ENCODE results near the gene HNRNPF. TPM values are rescaled to one million over a fixed set of nuclear protein-coding genes. Genes with fewer than 3 reads are reported as not detected.
A peak's percentile ranks its signal among the peaks of the same experiment; 100 is the strongest.
"Not testable (repeated sequence)": the region's sequence is repeated elsewhere in the genome, so short reads cannot be mapped to it uniquely, and the experiment has no call there.

Gene HNRNPF
- total RNA-seq, 2 experiments from 2014 or later, result 504 to 518 TPM

- POLR2A ChIA-PET, result no interaction called here
- Mint-ChIP-seq H3K4me3 (no peak overlapping the region), H3K9me3 (peaks cover 2% of the 10 kb centered on the region)
These were observed 31.6 kb upstream of the HNRNPF start for GRCh38 chr10:43440463-43441134.

GRCh38 chr10:43437141-43437870 is 28.3 kb upstream of the HNRNPF start:
- POLR2A ChIA-PET, result interaction anchor here (1.1 to 3.9 kb wide), 5 partner anchors 17 to 41 kb away, joined by 6 to 42 read pairs (median 8); partner anchors contain the start of gene HNRNPF
- no peaks in the 10 kb centered on the region for H3K9me3 Mint-ChIP-seq
- H3K36me3 Mint-ChIP-seq, result peaks cover 10% of the 10 kb centered on the region
- CTCF ChIA-PET, result interaction anchor here (0.6 to 2.8 kb wide), 4 partner anchors 22 to 76 kb away, joined by 3 to 11 read pairs (median 3); partner anchors contain the start of gene HNRNPF
- peak overlapping the region; percentile 83 for H3K4me3 Mint-ChIP-seq
- H3K27me3 Mint-ChIP-seq, result no peaks in the 10 kb centered on the region
- peaks cover 14% of the 10 kb centered on the region for H3K4me1 Mint-ChIP-seq (ENCODE audit: low read depth)
- peak overlapping the region; percentile 92 for H3K27ac Mint-ChIP-seq
- DNase-seq, result no peak
- intact Hi-C loops (cut with micrococcal nuclease), result loop anchor here (5.0 kb wide), 1 partner anchor 40 kb away; no protein-coding TSS in a partner anchor

More at GRCh38 chr10:43440463-43441134, 31.6 kb upstream of the HNRNPF start:
- H3K27me3 Mint-ChIP-seq, result no peaks in the 10 kb centered on the region
- peaks cover 10% of the 10 kb centered on the region for H3K36me3 Mint-ChIP-seq
- peaks cover 22% of the 10 kb centered on the region for H3K4me1 Mint-ChIP-seq (ENCODE audit: low read depth)
- intact Hi-C loops (cut with micrococcal nuclease), result no loop called here
- DNase-seq, result no peak
- CTCF ChIA-PET, result no interaction called here
- no peak overlapping the region for H3K27ac Mint-ChIP-seq

GRCh38 chr10:43436291-43437140 is 27.5 kb upstream of the HNRNPF start, which contains the start of gene ZNF487:
Gene ZNF487, plus strand, starts transcription at chr10:43437111. Its CDS starts 38,703 bp downstream, at chr10:43475814.
- H3K27ac Mint-ChIP-seq, result peak within 1 kb of the TSS; percentile 92
- CTCF ChIA-PET, result interaction anchor here (0.7 to 2.8 kb wide), 4 partner anchors 22 to 75 kb away, joined by 3 to 11 read pairs (median 4); partner anchors contain the start of gene HNRNPF
- H3K4me3 Mint-ChIP-seq, result peak within 1 kb of the TSS; percentile 83
- no peaks in the 10 kb centered on the region for H3K9me3 Mint-ChIP-seq
- peak; percentile 94 for DNase-seq
- H3K4me1 Mint-ChIP-seq (ENCODE audit: low read depth), result peaks cover 14% of the 10 kb centered on the region
- POLR2A ChIA-PET, result interaction anchor here (0.5 to 3.9 kb wide), 8 partner anchors 9 to 40 kb away, joined by 3 to 42 read pairs (median 6); partner anchors contain the start of gene HNRNPF
- H3K36me3 Mint-ChIP-seq, result peaks cover 10% of the 10 kb centered on the region
- intact Hi-C loops (cut with micrococcal nuclease), result loop anchor here (1.0 to 5.0 kb wide), 3 partner anchors 15 to 39 kb away; partner anchors contain the start of gene HNRNPF
- no peaks in the 10 kb centered on the region for H3K27me3 Mint-ChIP-seq

- peaks cover 5% of the 10 kb centered on the region for H3K36me3 Mint-ChIP-seq
- H3K4me3 Mint-ChIP-seq, result no peak overlapping the region
- POLR2A ChIA-PET, result interaction anchor here (0.6 to 1.2 kb wide), 2 partner anchors 23 to 33 kb away, joined by 3 read pairs; no protein-coding TSS in a partner anchor
- H3K27ac Mint-ChIP-seq, result no peak overlapping the region
- DNase-seq, result no peak
- intact Hi-C loops (cut with micrococcal nuclease), result no loop called here
- H3K27me3 Mint-ChIP-seq, result no peaks in the 10 kb centered on the region
- peaks cover 9% of the 10 kb centered on the region for H3K4me1 Mint-ChIP-seq (ENCODE audit: low read depth)
- CTCF ChIA-PET, result interaction anchor here (0.6 kb wide), 1 partner anchor 8 kb away, joined by 3 read pairs; no protein-coding TSS in a partner anchor
- no peaks in the 10 kb centered on the region for H3K9me3 Mint-ChIP-seq
These were observed 22.1 kb upstream of the HNRNPF start for GRCh38 chr10:43430926-43431663.

- Mint-ChIP-seq H3K27me3 (no peaks in the 10 kb centered on the region), H3K36me3 (no peaks in the 10 kb centered on the region), H3K9me3 (no peaks in the 10 kb centered on the region), H3K27ac (peak overlapping the region; percentile 79), H3K4me1 (ENCODE audit: low read depth) (peaks cover 13% of the 10 kb centered on the region), H3K4me3 (peak overlapping the region; percentile 59)
- POLR2A ChIA-PET, result interaction anchor here (0.7 to 1.4 kb wide), 3 partner anchors 9 to 19 kb away, joined by 3 to 4 read pairs (median 3); no protein-coding TSS in a partner anchor
- intact Hi-C loops (cut with micrococcal nuclease), result no loop called here
- DNase-seq, result peak; percentile 74
- CTCF ChIA-PET, result no interaction called here
These were observed 18.3 kb upstream of the HNRNPF start for GRCh38 chr10:43427166-43427825.

- CTCF ChIA-PET; DNase-seq; H3K9me3 Mint-ChIP-seq; H3K36me3 Mint-ChIP-seq; H3K27me3 Mint-ChIP-seq; H3K27ac Mint-ChIP-seq; H3K4me3 Mint-ChIP-seq; intact Hi-C loops (cut with micrococcal nuclease): not testable (repeated sequence)
- POLR2A ChIA-PET, result interaction anchor here (0.7 kb wide), 1 partner anchor 19 kb away, joined by 4 read pairs; no protein-coding TSS in a partner anchor
- peaks cover 20% of the 10 kb centered on the region for H3K4me1 Mint-ChIP-seq (ENCODE audit: low read depth)
These were observed 17.5 kb upstream of the HNRNPF start for GRCh38 chr10:43426476-43426875.

- H3K4me3 Mint-ChIP-seq, result no peak overlapping the region
- intact Hi-C loops (cut with micrococcal nuclease), result no loop called here
- H3K27ac Mint-ChIP-seq, result no peak overlapping the region
- DNase-seq, result no peak
- peaks cover 4% of the 10 kb centered on the region for H3K36me3 Mint-ChIP-seq
- no peaks in the 10 kb centered on the region for H3K27me3 Mint-ChIP-seq
- H3K4me1 Mint-ChIP-seq (ENCODE audit: low read depth), result peaks cover 34% of the 10 kb centered on the region
- ChIA-PET POLR2A (no interaction called here), CTCF (no interaction called here)
- peaks cover 2% of the 10 kb centered on the region for H3K9me3 Mint-ChIP-seq
These were observed 15.4 kb upstream of the HNRNPF start for GRCh38 chr10:43424416-43424815.

- H3K36me3 Mint-ChIP-seq, DNase-seq, H3K27me3 Mint-ChIP-seq, H3K9me3 Mint-ChIP-seq: not testable (repeated sequence)
- POLR2A ChIA-PET, result interaction anchor here (1.1 to 3.2 kb wide), 3 partner anchors 12 to 14 kb away, joined by 6 to 32 read pairs (median 28); partner anchors contain the start of genes HNRNPF and ZNF487
- H3K4me3 Mint-ChIP-seq, result peak overlapping the region; percentile 34
- H3K27ac Mint-ChIP-seq, result peak overlapping the region; percentile 53
- intact Hi-C loops (cut with micrococcal nuclease), result loop anchor here (1.0 kb wide), 1 partner anchor 14 kb away; no protein-coding TSS in a partner anchor
- CTCF ChIA-PET, result interaction anchor here (0.7 kb wide), 1 partner anchor 10 kb away, joined by 3 read pairs; no protein-coding TSS in a partner anchor
- H3K4me1 Mint-ChIP-seq (ENCODE audit: low read depth), result peaks cover 47% of the 10 kb centered on the region
These were observed 13.0 kb upstream of the HNRNPF start for GRCh38 chr10:43421944-43422343.

- intact Hi-C loops (cut with micrococcal nuclease), result loop anchor here (1.0 kb wide), 1 partner anchor 15 kb away; no protein-coding TSS in a partner anchor
- CTCF ChIA-PET, result interaction anchor here (0.7 kb wide), 1 partner anchor 10 kb away, joined by 3 read pairs; no protein-coding TSS in a partner anchor
- H3K4me1 Mint-ChIP-seq (ENCODE audit: low read depth), result peaks cover 47% of the 10 kb centered on the region
These were observed 12.5 kb upstream of the HNRNPF start for GRCh38 chr10:43421519-43421918.

GRCh38 chr10:43421201-43421507 is 12.2 kb upstream of the HNRNPF start:
- peaks cover 46% of the 10 kb centered on the region for H3K4me1 Mint-ChIP-seq (ENCODE audit: low read depth)
- no peak for DNase-seq
- ChIA-PET CTCF (no interaction called here), POLR2A (interaction anchor here (0.9 to 3.9 kb wide), 7 partner anchors 11 to 26 kb away, joined by 3 to 40 read pairs (median 22); partner anchors contain the start of genes HNRNPF and ZNF487)
- H3K9me3 Mint-ChIP-seq, result peaks cover 2% of the 10 kb centered on the region
- peaks cover 4% of the 10 kb centered on the region for H3K36me3 Mint-ChIP-seq
- intact Hi-C loops (cut with micrococcal nuclease), result loop anchor here (1.0 kb wide), 1 partner anchor 15 kb away; no protein-coding TSS in a partner anchor
- H3K27ac Mint-ChIP-seq, result peak overlapping the region; percentile 98
- H3K27me3 Mint-ChIP-seq, result no peaks in the 10 kb centered on the region
- peak overlapping the region; percentile 80 for H3K4me3 Mint-ChIP-seq

More at GRCh38 chr10:43421519-43421918, 12.5 kb upstream of the HNRNPF start:
- no peaks in the 10 kb centered on the region for H3K27me3 Mint-ChIP-seq
- DNase-seq, result no peak
- H3K9me3 Mint-ChIP-seq, result peaks cover 2% of the 10 kb centered on the region
- H3K4me3 Mint-ChIP-seq, result peak overlapping the region; percentile 34
- H3K36me3 Mint-ChIP-seq, result peaks cover 4% of the 10 kb centered on the region
- POLR2A ChIA-PET, result interaction anchor here (1.0 to 3.2 kb wide), 4 partner anchors 11 to 18 kb away, joined by 5 to 32 read pairs (median 17); partner anchors contain the start of genes HNRNPF and ZNF487
- peak overlapping the region; percentile 53 for H3K27ac Mint-ChIP-seq
